ENCODE measurements around the gene PAPOLB.

PAPOLB gene

GRCh38 chr7:4820405-4820966, 41.3 kb downstream of the PAPOLB start:
- no peak for ATAC-seq
- TF ChIP-seq PATZ1 (CRISPR knock-in tag; IDR thresholded peaks at IDR 0.05; ENCODE audit: borderline replicate concordance) (no peak), SNAI2 (CRISPR knock-in tag; IDR thresholded peaks at IDR 0.05) (no peak), OSR1 (CRISPR knock-in tag; IDR thresholded peaks at IDR 0.05) (no peak), ZC3H10 (CRISPR knock-in tag; IDR thresholded peaks at IDR 0.05) (no peak), ZFP30 (CRISPR knock-in tag; IDR thresholded peaks at IDR 0.05) (no peak), ZNF8 (CRISPR knock-in tag; IDR thresholded peaks at IDR 0.05) (no peak), ZNF565 (CRISPR knock-in tag; conservative IDR thresholded peaks at IDR 0.05; ENCODE audit: low read depth) (no peak), ZNF70 (CRISPR knock-in tag; IDR thresholded peaks at IDR 0.05) (no peak), ARNTL (CRISPR knock-in tag; IDR thresholded peaks at IDR 0.05; ENCODE audit: borderline replicate concordance, low read depth) (no peak), GLIS3 (CRISPR knock-in tag; IDR thresholded peaks at IDR 0.05) (no peak), TSHZ2 (CRISPR knock-in tag; IDR thresholded peaks at IDR 0.05) (no peak), TCF4 (CRISPR knock-in tag; IDR thresholded peaks at IDR 0.05; ENCODE audit: borderline replicate concordance) (no peak), POU6F1 (CRISPR knock-in tag; IDR thresholded peaks at IDR 0.05; ENCODE audit: borderline replicate concordance, low read depth) (no peak)

- TF ChIP-seq ARNTL (CRISPR knock-in tag; IDR thresholded peaks at IDR 0.05; ENCODE audit: borderline replicate concordance, low read depth) (no peak), ZNF8 (CRISPR knock-in tag; IDR thresholded peaks at IDR 0.05) (no peak), TCF4 (CRISPR knock-in tag; IDR thresholded peaks at IDR 0.05; ENCODE audit: borderline replicate concordance) (no peak), CREB5 (CRISPR knock-in tag; IDR thresholded peaks at IDR 0.05; ENCODE audit: low read depth) (no peak), ZFP30 (CRISPR knock-in tag; IDR thresholded peaks at IDR 0.05) (no peak), POU6F1 (CRISPR knock-in tag; IDR thresholded peaks at IDR 0.05; ENCODE audit: borderline replicate concordance, low read depth) (no peak), BACH2 (CRISPR knock-in tag; IDR thresholded peaks at IDR 0.05; ENCODE audit: borderline replicate concordance) (no peak)
Measured at GRCh38 chr7:4819560-4820404, 42.0 kb downstream of the PAPOLB start.

GRCh38 chr7:4818000-4818794, 43.6 kb downstream of the PAPOLB start:
- no peak for ATAC-seq
- no peak for TF ChIP-seq PPARA (CRISPR knock-in tag; IDR thresholded peaks at IDR 0.05; ENCODE audit: borderline replicate concordance)
- TF ChIP-seq TCF4 (CRISPR knock-in tag; IDR thresholded peaks at IDR 0.05; ENCODE audit: borderline replicate concordance): no peak
- no peak for TF ChIP-seq GLIS3 (CRISPR knock-in tag; IDR thresholded peaks at IDR 0.05)

More at GRCh38 chr7:4819560-4820404, 42.0 kb downstream of the PAPOLB start:
- no peak for ATAC-seq

Measured in SK-N-SH treated with all-trans-retinoic acid at 6 μM for 48 hours (cell line).